Measurements from ENCODE around the gene CARNS1. TPM values are rescaled to one million over a fixed set of nuclear protein-coding genes. Genes with fewer than 3 reads are reported as not detected.
A peak's percentile ranks its signal among the peaks of the same experiment; 100 is the strongest.

The CARNS1 gene
- total and polyA plus RNA-seq, 10 of the 15 experiments (the other 5 are each of a cell fraction or from before 2014, with no cell fraction given) = 0.02 to 0.14 (median 0.10) TPM; not detected in 3

- no peak for TF ChIP-seq RCOR1 (conservative IDR thresholded peaks at IDR 0.05; ENCODE audit: low read depth, low read length)
Measured at GRCh38 chr11:67439321-67440228, 24.1 kb downstream of the CARNS1 start (continued).

GRCh38 chr11:67440229-67441097, 25.0 kb downstream of the CARNS1 start:
- ChIA-PET CTCF (interaction anchor here (0.6 to 1.1 kb wide), 3 partner anchors 37 to 66 kb away, joined by 3 read pairs; partner anchors contain the start of gene TBC1D10C), SMC1A (ENCODE audit: uncharacterized antibody, unreplicated experiment) (interaction anchor here (1.5 kb wide), 1 partner anchor 20 kb away, joined by 5 read pairs; no protein-coding TSS in a partner anchor), RAD21 (ENCODE audit: unreplicated experiment) (interaction anchor here (0.6 to 7.2 kb wide), 5 partner anchors 24 to 87 kb away, joined by 3 to 112 read pairs (median 32); partner anchors contain the start of genes AIP, POLD4, PPP1CA and TBC1D10C), POLR2A (interaction anchor here (1.0 to 1.6 kb wide), 4 partner anchors 11 to 44 kb away, joined by 3 to 5 read pairs (median 4); partner anchors contain the start of gene PPP1CA)
- Histone ChIP-seq H3K27ac (ENCODE audit: control insufficient read depth, insufficient read depth) (no peak overlapping the region), H3K4me2 (ENCODE audit: control insufficient read depth, insufficient read depth) (peak overlapping the region; percentile 44; the same call in 1 of the 2 replicates), H3K36me3 (ENCODE audit: control insufficient read depth in 2 of 2, insufficient read depth in 2 of 2, low read length in 1 of 2) (peaks cover 0 to 8% of the 10 kb centered on the region in 2 experiments; a peak in 2 of 4 replicates), H3K4me3 (peak overlapping the region; percentile 26; the same call in 1 of the 2 replicates), H3K9ac (ENCODE audit: control insufficient read depth, insufficient read depth, low read length) (no peak overlapping the region), H3K4me1 (ENCODE audit: control insufficient read depth, insufficient read depth, low read length) (peaks cover 30% of the 10 kb centered on the region), H3K79me2 (ENCODE audit: control insufficient read depth, insufficient read depth, low read length) (peaks cover 42% of the 10 kb centered on the region), H3K9me3 (replicated peaks; ENCODE audit: control insufficient read depth, insufficient read depth, low read length) (no peaks in the 10 kb centered on the region), H4K20me1 (ENCODE audit: control insufficient read depth, insufficient read depth) (no peaks in the 10 kb centered on the region), H3K27me3 (replicated peaks in 1 of 2; ENCODE audit: control insufficient read depth in 2 of 2, insufficient read depth in 2 of 2, low read length in 1 of 2) (no peaks in the 10 kb centered on the region), H2AFZ (ENCODE audit: control insufficient read depth, low read depth, low read length) (no peak overlapping the region)
- in situ Hi-C loops (cut with MboI) = no loop called here
- DNase-seq (ENCODE audit: low read depth, low spot score) (no peak), FAIRE-seq (no peak), ATAC-seq (no peak)
- no peak for TF ChIP-seq SREBF1 (IDR thresholded peaks at IDR 0.05; ENCODE audit: low read length)
- TF ChIP-seq BRCA1 (IDR thresholded peaks at IDR 0.05; ENCODE audit: low read depth, low read length) = no peak
- no peak for TF ChIP-seq NR2C2 (IDR thresholded peaks at IDR 0.05; ENCODE audit: borderline replicate concordance, control insufficient read depth, insufficient read length, low read depth)
- no peak for TF ChIP-seq CHD4 (IDR thresholded peaks at IDR 0.05)
- TF ChIP-seq ZNF217 (IDR thresholded peaks at IDR 0.05) = no peak
- TF ChIP-seq BHLHE40 (IDR thresholded peaks at IDR 0.05; ENCODE audit: borderline replicate concordance in 1 of 2, low read depth in 2 of 2, low read length in 1 of 2) = no peak
- BruUV-seq (replicated peaks) = no TSS peak
- intact Hi-C loops (cut with micrococcal nuclease; ENCODE audit: unreplicated experiment) = no loop called here
- 68% methylated on average over 17 of the region's 17 CpGs for WGBS (ENCODE audit: insufficient coverage, insufficient replicate concordance, low lambda C conversion rate, missing lambda C conversion rate)
